Spleen (tissue), 11 donors: ENCODE data around the gene PAX3. TPM values are rescaled to one million over a fixed set of nuclear protein-coding genes. Genes with fewer than 3 reads are reported as not detected.

Source experiments
- DNase-seq: peaks from one replicate; pipeline ENCODE4 v3.0.0-alpha.2; 2020
- H3K27ac ChIP-seq, 8 donors: fragments of 200-600 bp; sonication (generic) in 7 of 8; 1 replicate in 4 of 8; 2 replicates in 4 of 8; pipeline versions ENCODE4 v1.5.0 to v1.8.0; 2016 to 2021; ENCODE audit warnings: inconsistent platforms in 4 of 8, mild to moderate bottlenecking in 4 of 8, moderate library complexity in 1 of 8
- H3K27me3 ChIP-seq, 7 donors: fragments of 200-600 bp; sonication (generic) in 6 of 7; replicated peaks in 1 of 7; 1 replicate in 4 of 7; 2 replicates in 3 of 7; pipeline versions ENCODE4 v1.5.0 to v1.8.0; 2016 to 2021; ENCODE audit warnings: inconsistent platforms in 3 of 7, mild to moderate bottlenecking in 1 of 7
- H3K36me3 ChIP-seq, 6 donors: fragments of 200-600 bp; sonication (generic) in 5 of 6; 1 replicate in 4 of 6; 2 replicates in 2 of 6; pipeline versions ENCODE4 v1.5.0 to v1.8.0; 2016 to 2021; ENCODE audit warnings: inconsistent platforms in 2 of 6
- H3K4me1 ChIP-seq, 6 donors: fragments of 200-600 bp; sonication (generic) in 5 of 6; 1 replicate in 3 of 6; 2 replicates in 3 of 6; pipeline versions ENCODE4 v1.5.0 to v1.8.0; 2016 to 2021; ENCODE audit warnings: inconsistent platforms in 3 of 6
- H3K4me3 ChIP-seq, 8 donors: fragments of 200-600 bp; sonication (generic) in 7 of 8; 1 replicate in 4 of 8; 2 replicates in 4 of 8; pipeline versions ENCODE4 v1.5.0 to v1.8.0; 2016 to 2021; ENCODE audit warnings: inconsistent platforms in 4 of 8, mild to moderate bottlenecking in 4 of 8, moderate library complexity in 2 of 8
- H3K9me3 ChIP-seq, 8 donors: fragments of 200-600 bp; sonication (generic) in 7 of 8; 1 replicate in 4 of 8; 2 replicates in 4 of 8; pipeline versions ENCODE4 v1.5.0 to v1.8.0; 2016 to 2021; ENCODE audit warnings: inconsistent platforms in 4 of 8
- POLR2A ChIP-seq, 3 donors: fragments of 450-650 bp; IDR thresholded peaks; one replicate each; pipeline ENCODE4 v1.5.1; 2017; ENCODE audit warnings: antibody characterized with exemption in 3 of 3, mild to moderate bottlenecking in 1 of 3
- POLR2AphosphoS5 ChIP-seq, 3 donors: sonication (generic); formaldehyde crosslinking; IDR thresholded peaks; one replicate each; pipeline ENCODE4 v1.5.1; 2017; ENCODE audit warnings: antibody characterized with exemption in 3 of 3
- WGBS, 5 donors: extraction: QIAGEN DNeasy Blood & Tissue Kit in 3 of 5; methylation state at CpG; one replicate each; pipeline versions ENCODE4 v1.1.5 to v1.1.7; 2013 to 2018; 5-methylcytosine and 5-hydroxymethylcytosine counted together
- intact Hi-C: fragments of 100-400 bp; cut with DNase I; formaldehyde crosslinking; loops from one replicate; pipeline ENCODE4 v1.15.0; 2023; ENCODE audit warnings: low total_unique reads
- polyA plus RNA-seq, 3 donors: library from polyadenylated mRNA; stranded (reverse); fragments of 200-250 nt; gene quantifications; one replicate each; pipeline ENCODE4 v1.2.1, GENCODE V29; 2013
- total RNA-seq, 7 donors: library from RNA; depleted of rRNA in 3 of 7; stranded (reverse); fragments of >200 nt in 3 of 7; fragmentation: NEBNext Ultra II Directional in 4 of 7; extraction: Animal tissue kit (Norgen Biotek cat#: 25700) in 4 of 7; gene quantifications; one replicate each; pipeline versions ENCODE4 v1.1.0 to v1.2.1, GENCODE V29; 2016 to 2021
- TF ChIP-seq, protein P1 (sequence below), 11 experiments: fragments of 200-600 bp in 7 of 11; fragments of 450-650 bp in 4 of 11; sonication (generic) in 4 of 11; IDR thresholded peaks in 8 of 11; conservative IDR thresholded peaks in 3 of 11; 1 replicate in 7 of 11; 2 replicates in 4 of 11; pipeline versions ENCODE4 v1.4.0 to v1.8.0; 2016 to 2021; ENCODE audit warnings: antibody characterized with exemption in 11 of 11, inconsistent platforms in 4 of 11, mild to moderate bottlenecking in 1 of 11
- donor health status: healthy with polysubstance abuse.
- donor health status: DM: no; HTN: no; CAD: no; lungs with moderate emphysema.
- donor health status: DM: no; HTN: no; CAD: no.
- donor health status: Bipolar disorder and iron deficiency.
- donor health status: healthy.
- donor health status: DM: no; HTN: no; CAD: no.
- donor health status: DM: yes; HTN: yes; CAD: no.

PAX3 gene
- total and polyA plus RNA-seq, 10 donors, result 0.26 TPM; not detected in 9

DNA sequence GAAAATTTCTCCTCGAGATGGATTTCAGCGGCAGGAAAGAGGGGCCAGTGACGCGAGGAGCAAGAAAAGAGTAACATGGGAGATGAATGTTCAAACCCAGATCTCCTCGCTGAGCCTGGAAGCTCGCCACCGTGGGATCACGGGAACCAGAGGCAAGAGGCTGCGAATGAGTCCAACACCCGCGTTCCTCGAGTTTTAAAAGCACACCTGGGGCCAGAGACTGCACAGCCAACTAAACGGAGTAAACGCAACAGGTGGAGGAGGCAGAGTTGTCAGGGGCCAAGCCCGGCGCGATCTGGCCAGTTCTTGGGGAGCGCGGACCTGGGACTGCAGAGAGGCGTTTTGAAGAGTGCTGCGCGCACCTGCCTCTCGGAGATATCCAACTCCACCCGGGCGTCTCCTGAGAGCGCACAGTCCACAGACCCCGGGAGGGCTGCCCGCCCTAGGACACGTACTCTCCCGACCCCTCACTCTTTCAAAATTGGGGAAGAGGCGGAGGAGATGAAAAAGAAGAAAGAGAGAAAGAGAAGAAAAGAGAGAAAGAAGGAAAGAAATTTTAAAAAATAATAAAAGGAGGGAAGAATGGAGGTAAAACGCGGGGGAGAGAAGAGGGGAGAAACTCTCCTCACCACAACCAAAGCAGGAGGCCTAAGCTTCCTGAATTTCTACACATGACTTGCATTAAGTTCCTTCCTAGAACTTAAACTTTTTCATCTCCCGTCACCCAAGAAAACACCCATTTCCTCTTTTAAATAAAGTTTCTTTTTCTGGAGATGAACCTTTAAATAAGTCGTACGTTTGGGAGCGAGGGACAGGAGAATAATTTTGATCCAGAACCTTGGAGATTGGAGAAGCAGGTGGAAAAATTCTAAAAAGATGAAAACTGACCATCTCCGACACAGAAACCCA lies 5.3 kb upstream of the PAX3 start:
- intact Hi-C loops, result no loop called here
- Histone ChIP-seq H3K36me3 (no peaks in the 10 kb centered on the region), H3K27me3 (peaks cover 9 to 100% (median 98%) of the 10 kb centered on the region in 7 donors), H3K27ac (peak overlapping the region in 4 of 8 donors; percentile 5 to 40 (median 18)), H3K4me3 (peak overlapping the region in 7 of 8 donors; percentile 40 to 74 (median 49)), H3K4me1 (peaks cover 19 to 73% (median 42%) of the 10 kb centered on the region in 6 donors), H3K9me3 (no peaks in the 10 kb centered on the region)
- DNase-seq, result peak; percentile 62
- WGBS, 5 donors, result 9 to 12% (median 11%) methylated on average over 38 of the region's 38 CpGs
- TF ChIP-seq, protein P1, sequence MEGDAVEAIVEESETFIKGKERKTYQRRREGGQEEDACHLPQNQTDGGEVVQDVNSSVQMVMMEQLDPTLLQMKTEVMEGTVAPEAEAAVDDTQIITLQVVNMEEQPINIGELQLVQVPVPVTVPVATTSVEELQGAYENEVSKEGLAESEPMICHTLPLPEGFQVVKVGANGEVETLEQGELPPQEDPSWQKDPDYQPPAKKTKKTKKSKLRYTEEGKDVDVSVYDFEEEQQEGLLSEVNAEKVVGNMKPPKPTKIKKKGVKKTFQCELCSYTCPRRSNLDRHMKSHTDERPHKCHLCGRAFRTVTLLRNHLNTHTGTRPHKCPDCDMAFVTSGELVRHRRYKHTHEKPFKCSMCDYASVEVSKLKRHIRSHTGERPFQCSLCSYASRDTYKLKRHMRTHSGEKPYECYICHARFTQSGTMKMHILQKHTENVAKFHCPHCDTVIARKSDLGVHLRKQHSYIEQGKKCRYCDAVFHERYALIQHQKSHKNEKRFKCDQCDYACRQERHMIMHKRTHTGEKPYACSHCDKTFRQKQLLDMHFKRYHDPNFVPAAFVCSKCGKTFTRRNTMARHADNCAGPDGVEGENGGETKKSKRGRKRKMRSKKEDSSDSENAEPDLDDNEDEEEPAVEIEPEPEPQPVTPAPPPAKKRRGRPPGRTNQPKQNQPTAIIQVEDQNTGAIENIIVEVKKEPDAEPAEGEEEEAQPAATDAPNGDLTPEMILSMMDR (IDR thresholded peaks at IDR 0.05 in 8 of 11, conservative IDR thresholded peaks at IDR 0.05 in 3 of 11), result no peak

- Histone ChIP-seq H3K27me3 (peaks cover 5 to 100% (median 99%) of the 10 kb centered on the region in 7 donors), H3K9me3 (peaks cover 0 to 8% (median 0%) of the 10 kb centered on the region in 8 donors), H3K4me1 (peaks cover 19 to 82% (median 50%) of the 10 kb centered on the region in 6 donors), H3K4me3 (peak overlapping the region in 1 of 8 donors; percentile 74), H3K27ac (no peak overlapping the region), H3K36me3 (no peaks in the 10 kb centered on the region)
- TF ChIP-seq, protein P1 (IDR thresholded peaks at IDR 0.05 in 8 of 11, conservative IDR thresholded peaks at IDR 0.05 in 3 of 11), result no peak
- TF ChIP-seq POLR2AphosphoS5 (IDR thresholded peaks at IDR 0.05) (no peak), POLR2A (IDR thresholded peaks at IDR 0.05) (no peak)
- intact Hi-C loops, result no loop called here
- no peak for DNase-seq
- 13 to 18% (median 15%) methylated on average over 24 of the region's 24 CpGs for WGBS, 5 donors
Observed at GRCh38 chr2:222303045-222303827, 4.4 kb upstream of the PAX3 start.

DNA sequence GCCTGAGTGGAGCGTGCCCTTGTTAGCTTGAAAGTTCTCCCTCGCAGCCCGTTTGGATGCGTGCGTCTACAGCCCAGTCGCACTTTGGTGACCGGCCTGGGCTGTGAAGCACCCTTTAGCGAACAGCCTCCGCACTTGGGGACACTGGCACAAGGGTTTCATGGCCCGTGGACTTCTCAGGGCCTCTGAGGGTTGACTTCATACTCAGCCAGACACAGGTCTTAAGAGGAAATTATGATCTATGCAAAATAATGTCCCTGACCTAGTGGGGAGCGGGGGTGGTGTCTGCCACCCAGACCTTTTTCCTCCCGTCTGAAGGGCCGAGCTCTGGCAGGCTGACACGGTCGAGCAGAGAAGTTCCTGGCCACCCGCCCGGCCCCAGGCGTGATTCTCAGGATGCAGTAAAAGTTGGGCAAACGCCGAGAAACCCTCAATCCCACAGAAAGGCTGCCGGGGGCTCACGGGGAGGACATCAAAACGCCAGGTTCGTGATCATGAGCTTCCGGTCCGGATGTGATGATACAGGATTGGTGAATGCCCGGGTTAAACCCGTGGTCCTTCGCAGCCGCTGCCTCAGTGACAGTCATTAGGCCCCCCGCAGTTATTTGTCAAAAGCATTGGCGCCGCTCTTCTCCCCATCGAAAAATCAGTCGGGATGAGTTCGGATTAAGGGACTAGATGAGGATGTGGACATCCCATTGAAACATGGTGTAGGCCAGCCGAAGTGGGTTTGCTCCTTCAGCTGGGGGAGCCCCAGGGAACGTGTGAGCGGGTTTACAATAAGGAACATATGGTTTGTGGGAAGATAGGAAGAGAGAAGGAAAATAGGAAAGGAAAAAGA lies 3.6 kb upstream of the PAX3 start:
- peak overlapping the region in 1 of 8 donors; percentile 17 for H3K4me3 ChIP-seq
- no peaks in the 10 kb centered on the region for H3K36me3 ChIP-seq
- peaks cover 5 to 100% (median 99%) of the 10 kb centered on the region in 7 donors for H3K27me3 ChIP-seq
- WGBS, 5 donors, result 5 to 9% (median 7%) methylated on average over 39 of the region's 39 CpGs
- intact Hi-C loops, result no loop called here
- TF ChIP-seq, protein P1 (IDR thresholded peaks at IDR 0.05 in 8 of 11, conservative IDR thresholded peaks at IDR 0.05 in 3 of 11), result no peak
- TF ChIP-seq POLR2AphosphoS5 (IDR thresholded peaks at IDR 0.05), result no peak
- no peak for TF ChIP-seq POLR2A (IDR thresholded peaks at IDR 0.05)
- peak; percentile 59 for DNase-seq
- peaks cover 19 to 85% (median 55%) of the 10 kb centered on the region in 6 donors for H3K4me1 ChIP-seq
- H3K27ac ChIP-seq, result no peak overlapping the region
- H3K9me3 ChIP-seq, result peaks cover 0 to 12% (median 0%) of the 10 kb centered on the region in 8 donors
